Fibroblast of the conjunctiva (primary cell): ENCODE data around the gene BMP6.
"Not testable (repeated sequence)": the region's sequence is repeated elsewhere in the genome, so short reads cannot be mapped to it uniquely, and the experiment has no call there.

Source experiments
- DNase-seq: peaks from one replicate; pipeline ENCODE4 v3.0.0-alpha.2; 2010; ENCODE audit warnings: low read depth

BMP6 gene

GRCh38 chr6:7887278-7887991 lies 161.5 kb downstream of the BMP6 start:
- no peak for DNase-seq

- no peak for DNase-seq
These were observed 162.9 kb downstream of the BMP6 start for GRCh38 chr6:7888587-7889357.

DNA sequence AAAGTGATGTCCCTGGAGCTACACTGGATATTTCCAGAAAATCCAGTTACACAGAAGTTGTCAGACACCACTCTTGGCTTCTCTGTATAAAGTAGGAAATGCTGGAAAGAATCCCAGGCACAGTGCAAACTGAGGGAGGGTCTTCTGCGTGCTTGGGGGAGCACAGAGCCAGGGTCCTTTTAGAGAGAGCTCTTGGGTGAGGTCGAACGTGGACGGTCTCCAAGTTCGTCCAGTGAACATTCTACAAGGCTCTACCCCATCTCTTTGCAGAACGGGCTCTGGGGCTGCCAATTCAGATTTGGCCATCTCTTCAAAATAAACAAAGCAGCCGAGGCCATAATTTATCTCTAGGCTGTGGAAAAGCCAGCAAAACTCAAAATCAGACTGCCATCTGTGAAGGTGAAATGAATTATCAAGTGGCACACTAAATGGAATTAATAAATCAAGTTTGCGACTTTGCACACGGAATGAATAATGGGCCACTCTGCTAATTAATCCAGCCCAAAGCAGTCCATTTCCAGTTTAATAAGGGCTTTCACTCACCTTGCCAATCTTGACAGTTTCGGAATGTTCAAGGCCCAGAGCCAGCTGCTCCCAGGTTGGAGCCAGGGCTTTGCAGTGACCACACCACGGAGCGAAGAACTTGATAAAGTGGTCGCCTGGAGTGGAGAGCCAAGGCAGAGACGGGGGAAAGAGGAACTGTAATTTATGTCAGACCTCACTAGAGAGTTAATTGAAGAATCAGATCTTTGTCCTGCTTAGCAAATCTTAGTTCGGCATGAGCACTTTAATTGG lies 165.4 kb downstream of the BMP6 start:
- DNase-seq: no peak

GRCh38 chr6:7892367-7892766 lies 166.5 kb downstream of the BMP6 start:
- DNase-seq: not testable (repeated sequence)

- DNase-seq: no peak
These were observed 167.4 kb downstream of the BMP6 start for GRCh38 chr6:7893342-7893741.

- no peak for DNase-seq
These were observed 168.6 kb downstream of the BMP6 start for GRCh38 chr6:7894262-7895124.

GRCh38 chr6:7895125-7895423 lies 169.2 kb downstream of the BMP6 start:
- DNase-seq: no peak

DNA sequence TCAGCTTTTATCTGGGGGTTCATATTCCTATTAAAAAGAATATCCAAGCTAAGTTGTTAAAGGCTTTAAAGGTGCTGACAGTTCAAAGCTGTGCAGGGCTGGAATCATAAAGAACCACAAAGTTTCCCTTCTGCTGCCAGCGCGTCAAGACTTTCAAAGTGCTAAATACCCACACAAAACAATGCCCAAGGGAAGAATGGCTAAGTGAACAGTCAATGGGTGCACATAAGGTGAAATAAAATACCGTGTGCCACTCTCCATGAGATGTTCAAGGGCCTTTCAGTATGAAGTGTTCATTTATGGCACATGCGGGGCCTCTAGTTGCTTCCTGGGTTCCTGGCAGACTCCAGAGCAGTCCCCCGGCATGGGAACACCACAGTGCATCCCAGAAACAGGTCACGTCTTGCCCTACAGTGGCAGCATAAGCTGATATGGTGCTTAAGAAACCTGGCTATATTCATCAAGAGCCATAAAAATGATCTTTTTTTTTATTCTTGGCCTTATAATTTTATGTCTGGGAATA lies 170.6 kb downstream of the BMP6 start:
- no peak for DNase-seq

- DNase-seq: no peak
These were observed 171.7 kb downstream of the BMP6 start for GRCh38 chr6:7897461-7898192.

- DNase-seq: not testable (repeated sequence)
These were observed 172.3 kb downstream of the BMP6 start for GRCh38 chr6:7898193-7898586.

DNA sequence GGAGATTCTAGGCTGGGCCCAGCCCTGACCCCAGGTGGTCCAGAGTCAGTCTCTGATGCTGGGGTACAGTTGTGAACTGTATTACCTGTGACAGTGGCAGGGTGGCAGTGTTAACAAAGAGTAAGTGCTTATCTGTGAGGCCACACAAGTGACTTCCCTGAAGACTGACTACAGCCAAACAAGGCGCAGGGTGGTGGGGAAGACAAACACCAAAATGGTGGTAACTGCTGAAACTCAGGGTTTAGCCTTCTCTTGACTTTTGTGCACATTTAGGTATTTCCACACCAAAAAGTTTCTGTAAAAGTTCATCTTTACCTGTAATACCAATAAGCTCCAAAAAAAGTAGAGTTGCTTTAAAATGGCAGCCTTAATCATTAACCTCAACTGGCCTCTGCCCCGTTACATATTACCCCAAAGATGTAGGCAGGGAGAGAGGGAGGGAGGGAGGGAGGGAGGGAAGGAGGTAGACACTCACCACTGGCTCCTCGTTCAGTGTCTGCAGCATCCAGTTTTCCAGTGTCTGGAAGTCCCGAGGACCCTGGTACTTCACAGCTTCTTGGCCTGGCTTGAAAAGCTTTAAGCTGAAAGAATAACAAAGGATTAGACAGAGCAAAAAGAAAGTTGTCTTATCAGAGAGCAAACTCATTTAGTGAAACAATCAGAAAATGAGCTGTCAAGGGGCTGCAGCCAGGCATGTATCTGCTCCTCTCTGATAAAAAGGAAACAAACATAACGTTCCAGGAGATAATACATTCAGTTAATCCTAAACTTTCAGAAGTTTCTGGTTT lies 173.4 kb downstream of the BMP6 start:
- DNase-seq: no peak

DNA sequence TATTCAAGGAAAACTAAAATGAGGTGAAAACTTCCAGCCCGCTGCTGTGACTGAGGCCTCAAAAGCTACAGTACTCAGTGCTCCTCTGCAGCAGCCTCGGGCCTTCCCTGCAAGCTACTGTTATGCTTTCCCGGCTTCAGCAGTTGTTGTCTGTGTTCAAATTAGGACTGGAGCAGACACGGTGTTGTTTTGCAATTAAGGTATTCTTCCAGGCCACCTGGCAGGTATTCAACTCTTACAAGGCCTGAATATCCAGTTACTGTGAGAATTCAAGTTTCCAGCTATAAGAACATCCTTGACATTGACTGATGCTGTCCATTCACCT lies 174.0 kb downstream of the BMP6 start:
- no peak for DNase-seq

GRCh38 chr6:7900621-7901020 lies 174.7 kb downstream of the BMP6 start:
- DNase-seq: no peak

DNA sequence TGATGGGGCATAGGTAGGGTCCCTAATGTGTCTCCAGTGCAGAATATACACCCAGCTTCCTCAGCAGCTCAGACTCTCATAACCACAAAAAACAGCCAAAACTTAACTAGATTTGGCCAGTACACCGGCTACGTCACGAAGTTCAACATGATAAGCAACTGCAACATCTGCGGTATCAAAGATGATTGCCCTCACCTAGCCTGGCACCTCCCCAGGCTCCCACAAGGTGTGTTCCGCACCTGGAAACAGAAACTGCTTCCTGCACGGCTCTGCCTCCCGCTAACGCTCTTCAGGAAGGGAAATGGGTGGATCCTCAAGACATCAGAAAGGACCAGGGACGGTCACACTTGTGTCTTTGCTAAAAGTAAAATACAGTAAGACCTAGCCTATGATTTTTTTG lies 175.2 kb downstream of the BMP6 start:
- DNase-seq: no peak

DNA sequence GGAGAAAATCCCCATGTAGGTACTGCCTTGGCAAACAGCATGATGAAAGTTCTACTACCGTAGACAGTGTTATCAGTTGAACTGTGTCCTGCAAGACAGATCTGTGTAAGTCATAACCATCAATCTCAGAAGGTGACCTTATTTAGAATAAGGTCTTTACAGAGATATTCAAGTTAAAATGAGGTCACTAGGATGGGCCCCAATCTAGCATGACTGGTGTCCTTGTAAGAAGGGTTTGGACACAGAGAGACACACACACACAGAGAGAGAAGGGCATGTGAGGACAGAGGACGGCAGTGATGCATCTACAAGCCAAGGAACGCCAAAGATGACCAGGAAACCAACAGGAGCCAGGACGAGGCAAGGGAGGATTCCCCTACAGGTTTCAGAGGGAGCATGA lies 175.9 kb downstream of the BMP6 start:
- DNase-seq: no peak

GRCh38 chr6:7902221-7902620 lies 176.3 kb downstream of the BMP6 start:
- DNase-seq: no peak

DNA sequence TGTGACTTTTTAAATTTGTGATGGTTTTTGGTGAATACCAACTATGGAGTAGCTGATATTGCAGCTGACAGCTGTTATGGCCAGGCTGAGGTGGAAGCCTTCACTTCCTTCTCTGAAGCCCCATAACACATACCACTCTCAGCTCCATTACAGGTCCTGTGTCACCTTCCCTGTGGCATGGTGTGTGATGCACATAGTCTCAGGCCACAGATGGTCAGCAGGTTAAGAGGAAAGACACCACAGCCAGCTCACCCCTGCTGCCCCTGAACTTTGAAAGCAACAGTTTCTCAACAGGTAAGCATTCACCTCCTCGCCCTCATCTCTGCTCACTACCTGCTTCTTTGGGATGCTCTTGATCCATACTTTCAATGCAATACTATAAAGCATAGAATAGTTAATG lies 177.0 kb downstream of the BMP6 start:
- no peak for DNase-seq

- no peak for DNase-seq
These were observed 177.8 kb downstream of the BMP6 start for GRCh38 chr6:7903673-7904072.

DNA sequence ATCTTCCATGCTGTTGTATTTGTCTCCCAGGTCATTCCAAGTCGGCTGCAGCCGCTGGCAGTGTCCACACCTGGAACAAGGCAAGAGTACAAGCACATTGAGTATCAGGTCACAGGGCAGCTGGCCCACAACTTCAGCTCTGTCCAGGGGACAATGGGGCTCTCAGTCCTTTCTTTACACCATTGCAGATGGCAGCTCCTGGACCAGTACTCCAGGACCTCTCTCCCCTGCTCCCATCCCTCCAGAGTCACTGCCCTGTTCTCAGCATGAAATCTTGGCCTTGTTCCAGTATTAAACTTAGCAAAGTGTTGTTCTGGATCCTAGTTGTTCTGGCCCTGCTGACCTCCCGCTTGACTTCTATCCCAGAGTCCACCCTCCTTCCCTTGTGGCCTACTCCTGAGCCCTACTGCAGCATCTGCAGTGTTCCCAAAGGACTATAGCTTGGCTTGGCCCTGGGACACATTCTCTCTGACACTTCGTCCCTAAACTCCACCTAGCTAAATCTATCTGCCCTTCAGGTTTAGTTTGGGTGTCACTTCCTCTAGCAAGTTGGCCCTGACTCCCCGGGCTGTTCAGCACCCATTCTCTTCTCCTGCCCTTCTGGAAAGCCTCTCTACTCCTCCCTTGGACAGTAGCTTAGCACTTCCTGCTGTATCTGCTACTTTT lies 178.9 kb downstream of the BMP6 start:
- no peak for DNase-seq

- DNase-seq: no peak
These were observed 179.5 kb downstream of the BMP6 start for GRCh38 chr6:7905416-7905815.
